SU-DHL-6 (cell line): ENCODE results near the gene SLC35F2.

ENCODE experiments used
- EZH2phosphoT487 ChIP-seq: fragments of 200-600 bp; sonication (generic), shearing (Covaris generic); conservative IDR thresholded peaks from 2 replicates; pipeline ENCODE4 v1.6.1; 2018; ENCODE audit warnings: mild to moderate bottlenecking, antibody characterized with exemption, low read length, moderate library complexity, mixed read lengths
- TF ChIP-seq, protein P1 (sequence below): fragments of 200-600 bp; sonication (generic); IDR thresholded peaks from one replicate; pipeline ENCODE4 v1.5.1; 2017; ENCODE audit warnings: antibody characterized with exemption, mild to moderate bottlenecking, low read length, moderate library complexity; ENCODE audit not compliant: insufficient read depth, poor library complexity, severe bottlenecking

- TF ChIP-seq EZH2phosphoT487 = no peak
- TF ChIP-seq, protein P1, sequence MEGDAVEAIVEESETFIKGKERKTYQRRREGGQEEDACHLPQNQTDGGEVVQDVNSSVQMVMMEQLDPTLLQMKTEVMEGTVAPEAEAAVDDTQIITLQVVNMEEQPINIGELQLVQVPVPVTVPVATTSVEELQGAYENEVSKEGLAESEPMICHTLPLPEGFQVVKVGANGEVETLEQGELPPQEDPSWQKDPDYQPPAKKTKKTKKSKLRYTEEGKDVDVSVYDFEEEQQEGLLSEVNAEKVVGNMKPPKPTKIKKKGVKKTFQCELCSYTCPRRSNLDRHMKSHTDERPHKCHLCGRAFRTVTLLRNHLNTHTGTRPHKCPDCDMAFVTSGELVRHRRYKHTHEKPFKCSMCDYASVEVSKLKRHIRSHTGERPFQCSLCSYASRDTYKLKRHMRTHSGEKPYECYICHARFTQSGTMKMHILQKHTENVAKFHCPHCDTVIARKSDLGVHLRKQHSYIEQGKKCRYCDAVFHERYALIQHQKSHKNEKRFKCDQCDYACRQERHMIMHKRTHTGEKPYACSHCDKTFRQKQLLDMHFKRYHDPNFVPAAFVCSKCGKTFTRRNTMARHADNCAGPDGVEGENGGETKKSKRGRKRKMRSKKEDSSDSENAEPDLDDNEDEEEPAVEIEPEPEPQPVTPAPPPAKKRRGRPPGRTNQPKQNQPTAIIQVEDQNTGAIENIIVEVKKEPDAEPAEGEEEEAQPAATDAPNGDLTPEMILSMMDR = no peak
Observed at GRCh38 chr11:107810875-107811274, 47.7 kb downstream of the SLC35F2 start.
